Upper lobe of left lung (tissue), 4 donors: ENCODE results near the gene VPS41.

ENCODE experiments used
- CTCF ChIP-seq, 6 experiments: fragments of 450-650 bp in 4 of 6; fragments of 200-600 bp in 2 of 6; sonication (generic) in 2 of 6; IDR thresholded peaks; one replicate each; pipeline ENCODE4 v1.5.1; 2016 to 2019; ENCODE audit warnings: antibody characterized with exemption in 6 of 6
- EP300 ChIP-seq, 4 donors: sonication (generic); formaldehyde crosslinking; IDR thresholded peaks; one replicate each; pipeline ENCODE4 v1.5.1; 2017; ENCODE audit warnings: antibody characterized with exemption in 4 of 4, control low read depth in 2 of 4

- TF ChIP-seq CTCF (IDR thresholded peaks at IDR 0.05) (no peak), EP300 (IDR thresholded peaks at IDR 0.05) (no peak)
These were observed 74.6 kb downstream of the VPS41 start for GRCh38 chr7:38834357-38834756.
